HCT116 (cell line): ENCODE results near the gene IFT20. TPM values are rescaled to one million over a fixed set of nuclear protein-coding genes. Genes with fewer than 3 reads are reported as not detected.

Experiments used
- ATAC-seq: fragments of 200-7000 bp; cut with Tn5 transposase; 2 replicates; pipeline ENCODE4 v1.9.1; 2020; ENCODE audit warnings: mild to moderate bottlenecking, moderate library complexity
- BruUV-seq: library from RNA; stranded (reverse); fragments of 400-500 nt; replicated peaks from 2 replicates; lab custom pipeline; 2021; lab: Mats Ljungman, UMichigan
- CTCF ChIA-PET: fragments of 300-600 bp; sonication (Branson Sonifier 250); formaldehyde crosslinking; loops from one replicate; lab custom pipeline; 2021; ENCODE audit warnings: antibody characterized with exemption; lab: Charles Lee
- POLR2A ChIA-PET: fragments of 300-600, 350-600 bp; sonication (Branson Sonifier 250); formaldehyde crosslinking; loops from one replicate; lab custom pipeline; 2021; ENCODE audit warnings: antibody characterized with exemption; lab: Charles Lee
- RAD21 ChIA-PET, 2 experiments: fragments of 300-600 bp; sonication (Branson Sonifier 250); formaldehyde crosslinking; loops; one replicate each; lab custom pipeline; 2023; ENCODE audit warnings: low total read pairs in 2 of 2; ENCODE audit not compliant: uncharacterized antibody in 2 of 2, unreplicated experiment in 2 of 2, low non-redundant PET in 1 of 2; lab: Charles Lee
- DNase-seq: peaks from one replicate; pipeline ENCODE4 v3.0.0-alpha.2; 2010; ENCODE audit warnings: low read depth, low spot score
- H2AFZ ChIP-seq: fragments of 200-600 bp; shearing (Covaris generic), sonication (generic); 2 replicates; pipeline ENCODE4 v1.6.1; 2017; ENCODE audit warnings: low read depth, mixed run types, mixed read lengths, antibody characterized with exemption, low read length; ENCODE audit not compliant: poor library complexity, severe bottlenecking
- H3K27ac ChIP-seq: 2 replicates; pipeline ENCODE4 v1.5.1; 2012; ENCODE audit warnings: low read depth, low read length
- H3K27me3 ChIP-seq: fragments of 200-600 bp; sonication (generic); 2 replicates; pipeline ENCODE4 v1.6.1; 2016; ENCODE audit warnings: mixed run types, low read length, mixed read lengths; ENCODE audit not compliant: insufficient read depth
- H3K36me3 ChIP-seq, 2 experiments: fragments of 200-500 bp in 1 of 2; fragments of 200-600 bp in 1 of 2; sonication (Bioruptor generic) in 1 of 2; sonication (generic) in 1 of 2; 2 replicates each; pipeline versions ENCODE4 v1.5.1 to v1.6.1; 2014 to 2016; ENCODE audit warnings: low read length in 2 of 2, inconsistent platforms in 1 of 2, mixed read lengths in 1 of 2, mixed run types in 1 of 2; ENCODE audit not compliant: insufficient read depth in 2 of 2, control insufficient read depth in 1 of 2
- H3K4me1 ChIP-seq, 2 experiments: fragments of 200-600 bp in 1 of 2; sonication (generic) in 1 of 2; 2 replicates each; pipeline versions ENCODE4 v1.5.1 to v1.6.1; 2012 to 2017; ENCODE audit warnings: low read length in 2 of 2, inconsistent platforms in 1 of 2, mild to moderate bottlenecking in 1 of 2, mixed read lengths in 1 of 2, mixed run types in 1 of 2, moderate library complexity in 1 of 2; ENCODE audit not compliant: insufficient read depth in 2 of 2, control insufficient read depth in 1 of 2
- H3K4me2 ChIP-seq: fragments of 200-600 bp; sonication (generic); 2 replicates; pipeline ENCODE4 v1.6.1; 2017; ENCODE audit warnings: mixed run types, low read length, mixed read lengths
- H3K4me3 ChIP-seq, 2 experiments: fragments of 200-600 bp in 1 of 2; sonication (generic) in 1 of 2; replicated peaks in 1 of 2; 2 replicates each; pipeline ENCODE4 v1.5.1; 2011 to 2016; ENCODE audit warnings: low read length in 2 of 2, control low read depth in 1 of 2, low read depth in 1 of 2, mild to moderate bottlenecking in 1 of 2, mixed read lengths in 1 of 2, mixed run types in 1 of 2
- H3K79me2 ChIP-seq: fragments of 200-600 bp; sonication (generic); 2 replicates; pipeline ENCODE4 v1.6.1; 2017; ENCODE audit warnings: mild to moderate bottlenecking, mixed run types, low read length, moderate library complexity, mixed read lengths; ENCODE audit not compliant: insufficient read depth
- H3K9ac ChIP-seq: fragments of 200-600 bp; sonication (generic); 2 replicates; pipeline ENCODE4 v1.6.1; 2016; ENCODE audit warnings: low read length, mixed read lengths
- H3K9me2 ChIP-seq: fragments of 200-600 bp; sonication (generic), shearing (Covaris generic); 2 replicates; pipeline ENCODE4 v1.6.1; 2017; ENCODE audit warnings: mixed run types, mild to moderate bottlenecking, moderate library complexity; ENCODE audit not compliant: insufficient read depth
- H3K9me3 ChIP-seq, 2 experiments: fragments of 200-500 bp in 1 of 2; fragments of 200-600 bp in 1 of 2; sonication (Bioruptor generic) in 1 of 2; sonication (generic) in 1 of 2; 2 replicates each; pipeline ENCODE4 v1.6.1; 2014 to 2017; ENCODE audit warnings: low read length in 2 of 2, mixed read lengths in 2 of 2, inconsistent platforms in 1 of 2, low read depth in 1 of 2, mild to moderate bottlenecking in 1 of 2, mixed run types in 1 of 2, moderate library complexity in 1 of 2; ENCODE audit not compliant: control insufficient read depth in 1 of 2, insufficient read depth in 1 of 2
- H4K20me1 ChIP-seq: fragments of 200-600 bp; sonication (generic), shearing (Covaris generic); 2 replicates; pipeline ENCODE4 v1.6.1; 2017; ENCODE audit warnings: mixed run types, mild to moderate bottlenecking, moderate library complexity; ENCODE audit not compliant: insufficient read depth
- CBX3 ChIP-seq: IDR thresholded peaks from 2 replicates; pipeline ENCODE4 v1.6.1; 2012; ENCODE audit warnings: low read depth
- CEBPB ChIP-seq: IDR thresholded peaks from 2 replicates; pipeline ENCODE4 v1.6.1; 2012; ENCODE audit warnings: low read depth
- EGR1 ChIP-seq: IDR thresholded peaks from 2 replicates; pipeline ENCODE4 v1.6.1; 2012; ENCODE audit warnings: low read depth
- EZH2 ChIP-seq: fragments of 200-600 bp; sonication (generic); IDR thresholded peaks from 2 replicates; pipeline ENCODE4 v1.6.1; 2017; ENCODE audit warnings: antibody characterized with exemption, mixed run types
- EZH2phosphoT487 ChIP-seq: fragments of 200-600 bp; IDR thresholded peaks from 2 replicates; pipeline ENCODE4 v1.6.1; 2018; ENCODE audit warnings: antibody characterized with exemption, borderline replicate concordance
- JUND ChIP-seq: IDR thresholded peaks from 2 replicates; pipeline ENCODE4 v1.6.1; 2012
- POLR2A ChIP-seq: IDR thresholded peaks from 2 replicates; pipeline ENCODE4 v1.7.0; 2011; ENCODE audit warnings: borderline replicate concordance; ENCODE audit not compliant: insufficient read depth, insufficient read length; ENCODE audit errors: extremely low read depth
- POLR2AphosphoS5 ChIP-seq: IDR thresholded peaks from 2 replicates; pipeline ENCODE4 v1.6.1; 2011; ENCODE audit warnings: mild to moderate bottlenecking, low read depth, low read length, moderate library complexity
- SP1 ChIP-seq: IDR thresholded peaks from 2 replicates; pipeline ENCODE4 v1.6.1; 2012; ENCODE audit warnings: low read depth
- TCF7L2 ChIP-seq: IDR thresholded peaks from 2 replicates; pipeline ENCODE4 v1.7.0; 2011; ENCODE audit warnings: borderline replicate concordance, inconsistent platforms; ENCODE audit not compliant: insufficient read depth, insufficient read length; ENCODE audit errors: extremely low read depth
- YY1 ChIP-seq: IDR thresholded peaks from 2 replicates; pipeline ENCODE4 v1.6.1; 2011; ENCODE audit warnings: low read length, low read depth, moderate library complexity, mild to moderate bottlenecking; ENCODE audit not compliant: insufficient replicate concordance; ENCODE audit errors: extremely low read depth
- ZFX ChIP-seq: fragments of 450-650 bp; IDR thresholded peaks from 2 replicates; pipeline ENCODE4 v1.6.1; 2017
- intact Hi-C: fragments of 100-400 bp; cut with micrococcal nuclease; formaldehyde crosslinking; loops from 2 replicates; pipeline ENCODE4 v1.10.0; 2022
- total RNA-seq: library from RNA; stranded (reverse); gene quantifications from one replicate; pipeline ENCODE4 v1.2.1, GENCODE V29; 2021; ENCODE audit not compliant: unreplicated experiment
- TF ChIP-seq, protein P1 (sequence below), 3 experiments: fragments of 200-600 bp in 1 of 3; sonication (generic) in 1 of 3; IDR thresholded peaks in 2 of 3; conservative IDR thresholded peaks in 1 of 3; 2 replicates each; pipeline ENCODE4 v1.5.1; 2012 to 2017; ENCODE audit warnings: low read depth in 2 of 3, low read length in 2 of 3, antibody characterized with exemption in 1 of 3, borderline replicate concordance in 1 of 3, control low read depth in 1 of 3, mild to moderate bottlenecking in 1 of 3, mixed read lengths in 1 of 3, mixed run types in 1 of 3, moderate library complexity in 1 of 3; ENCODE audit not compliant: insufficient read depth in 1 of 3
- TF ChIP-seq, protein P2 (sequence below): IDR thresholded peaks from 2 replicates; pipeline ENCODE4 v1.6.1; 2011; ENCODE audit warnings: mild to moderate bottlenecking, low read length, moderate library complexity; ENCODE audit not compliant: insufficient replicate concordance; ENCODE audit errors: extremely low read depth
- TF ChIP-seq, protein P3 (sequence below): IDR thresholded peaks from 2 replicates; pipeline ENCODE4 v1.6.1; 2012
- TF ChIP-seq, protein P4 (sequence below): IDR thresholded peaks from 2 replicates; pipeline ENCODE4 v1.6.1; 2012

Gene IFT20
- total RNA-seq, 1 experiment from 2014 or later, result 21.7 TPM

DNA sequence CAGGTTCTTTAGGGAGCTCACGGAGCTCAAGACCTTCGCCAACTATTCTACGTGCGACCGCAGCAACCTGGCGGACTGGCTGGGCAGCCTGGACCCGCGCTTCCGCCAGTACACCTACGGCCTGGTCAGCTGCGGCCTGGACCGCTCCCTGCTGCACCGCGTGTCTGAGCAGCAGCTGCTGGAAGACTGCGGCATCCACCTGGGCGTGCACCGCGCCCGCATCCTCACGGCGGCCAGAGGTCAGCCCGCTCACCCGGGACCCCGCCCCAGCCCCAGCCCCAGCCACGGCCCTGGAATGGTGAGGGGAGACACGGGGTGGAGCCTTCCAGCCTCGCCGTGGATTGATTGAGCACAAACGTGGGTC lies 49.7 kb upstream of the IFT20 start (continued):
- no peak for TF ChIP-seq EZH2
- no peak for TF ChIP-seq EZH2phosphoT487
- TF ChIP-seq, protein P1, sequence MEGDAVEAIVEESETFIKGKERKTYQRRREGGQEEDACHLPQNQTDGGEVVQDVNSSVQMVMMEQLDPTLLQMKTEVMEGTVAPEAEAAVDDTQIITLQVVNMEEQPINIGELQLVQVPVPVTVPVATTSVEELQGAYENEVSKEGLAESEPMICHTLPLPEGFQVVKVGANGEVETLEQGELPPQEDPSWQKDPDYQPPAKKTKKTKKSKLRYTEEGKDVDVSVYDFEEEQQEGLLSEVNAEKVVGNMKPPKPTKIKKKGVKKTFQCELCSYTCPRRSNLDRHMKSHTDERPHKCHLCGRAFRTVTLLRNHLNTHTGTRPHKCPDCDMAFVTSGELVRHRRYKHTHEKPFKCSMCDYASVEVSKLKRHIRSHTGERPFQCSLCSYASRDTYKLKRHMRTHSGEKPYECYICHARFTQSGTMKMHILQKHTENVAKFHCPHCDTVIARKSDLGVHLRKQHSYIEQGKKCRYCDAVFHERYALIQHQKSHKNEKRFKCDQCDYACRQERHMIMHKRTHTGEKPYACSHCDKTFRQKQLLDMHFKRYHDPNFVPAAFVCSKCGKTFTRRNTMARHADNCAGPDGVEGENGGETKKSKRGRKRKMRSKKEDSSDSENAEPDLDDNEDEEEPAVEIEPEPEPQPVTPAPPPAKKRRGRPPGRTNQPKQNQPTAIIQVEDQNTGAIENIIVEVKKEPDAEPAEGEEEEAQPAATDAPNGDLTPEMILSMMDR (IDR thresholded peaks at IDR 0.05 in 2 of 3, conservative IDR thresholded peaks at IDR 0.05 in 1 of 3; ENCODE audit: borderline replicate concordance in 1 of 3, insufficient read depth in 1 of 3, low read depth in 2 of 3, low read length in 2 of 3), result no peak
- TF ChIP-seq POLR2AphosphoS5, result no peak

DNA sequence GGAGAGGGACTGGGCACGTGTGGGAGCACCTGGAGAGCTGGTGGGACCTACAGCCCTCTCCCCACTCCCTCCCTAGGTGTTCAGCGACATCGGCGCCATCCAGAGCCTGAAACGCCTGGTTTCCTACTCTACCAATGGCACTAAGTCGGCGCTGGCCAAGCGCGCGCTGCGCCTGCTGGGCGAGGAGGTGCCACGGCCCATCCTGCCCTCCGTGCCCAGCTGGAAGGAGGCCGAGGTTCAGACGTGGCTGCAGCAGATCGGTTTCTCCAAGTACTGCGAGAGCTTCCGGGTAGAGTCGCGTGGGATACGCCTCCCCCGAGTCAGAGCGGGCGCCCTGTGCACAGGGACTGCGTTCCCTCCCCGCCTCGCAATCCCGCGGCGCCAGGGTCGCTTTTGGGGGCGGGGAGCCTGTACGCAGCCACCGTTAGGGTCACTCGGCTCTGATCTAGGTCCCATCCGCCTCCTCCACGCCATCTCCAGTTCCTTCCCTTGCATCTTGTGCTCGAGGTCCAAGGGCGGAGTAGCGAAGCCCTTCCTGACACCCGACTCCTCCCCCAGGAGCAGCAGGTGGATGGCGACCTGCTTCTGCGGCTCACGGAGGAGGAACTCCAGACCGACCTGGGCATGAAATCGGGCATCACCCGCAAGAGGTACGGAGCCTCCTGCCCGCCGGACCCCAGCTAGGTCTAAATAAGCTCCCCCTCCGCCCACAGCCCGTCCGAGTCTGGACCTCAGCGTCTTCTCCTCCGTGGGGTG lies 49.2 kb upstream of the IFT20 start:
- BruUV-seq, result no TSS peak
- Histone ChIP-seq H3K4me3 (no peak overlapping the region), H3K36me3 (no peaks in the 10 kb centered on the region), H3K27ac (no peak overlapping the region), H3K79me2 (no peaks in the 10 kb centered on the region), H3K9ac (no peak overlapping the region), H3K4me1 (no peaks in the 10 kb centered on the region), H3K27me3 (no peaks in the 10 kb centered on the region), H4K20me1 (no peaks in the 10 kb centered on the region), H2AFZ (no peak overlapping the region), H3K9me2 (no peaks in the 10 kb centered on the region), H3K9me3 (no peaks in the 10 kb centered on the region), H3K4me2 (no peak overlapping the region)
- RAD21 ChIA-PET, result no interaction called here
- DNase-seq, result no peak
- POLR2A ChIA-PET, result no interaction called here
- TF ChIP-seq JUND, result no peak
- no peak for TF ChIP-seq EGR1
- no peak for TF ChIP-seq CEBPB
- TF ChIP-seq, protein P2, sequence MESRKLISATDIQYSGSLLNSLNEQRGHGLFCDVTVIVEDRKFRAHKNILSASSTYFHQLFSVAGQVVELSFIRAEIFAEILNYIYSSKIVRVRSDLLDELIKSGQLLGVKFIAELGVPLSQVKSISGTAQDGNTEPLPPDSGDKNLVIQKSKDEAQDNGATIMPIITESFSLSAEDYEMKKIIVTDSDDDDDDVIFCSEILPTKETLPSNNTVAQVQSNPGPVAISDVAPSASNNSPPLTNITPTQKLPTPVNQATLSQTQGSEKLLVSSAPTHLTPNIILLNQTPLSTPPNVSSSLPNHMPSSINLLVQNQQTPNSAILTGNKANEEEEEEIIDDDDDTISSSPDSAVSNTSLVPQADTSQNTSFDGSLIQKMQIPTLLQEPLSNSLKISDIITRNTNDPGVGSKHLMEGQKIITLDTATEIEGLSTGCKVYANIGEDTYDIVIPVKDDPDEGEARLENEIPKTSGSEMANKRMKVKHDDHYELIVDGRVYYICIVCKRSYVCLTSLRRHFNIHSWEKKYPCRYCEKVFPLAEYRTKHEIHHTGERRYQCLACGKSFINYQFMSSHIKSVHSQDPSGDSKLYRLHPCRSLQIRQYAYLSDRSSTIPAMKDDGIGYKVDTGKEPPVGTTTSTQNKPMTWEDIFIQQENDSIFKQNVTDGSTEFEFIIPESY, result no peak
- no peak for TF ChIP-seq TCF7L2
- TF ChIP-seq POLR2A, result no peak
- TF ChIP-seq, protein P3, sequence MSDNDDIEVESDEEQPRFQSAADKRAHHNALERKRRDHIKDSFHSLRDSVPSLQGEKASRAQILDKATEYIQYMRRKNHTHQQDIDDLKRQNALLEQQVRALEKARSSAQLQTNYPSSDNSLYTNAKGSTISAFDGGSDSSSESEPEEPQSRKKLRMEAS, result no peak
- TF ChIP-seq CBX3, result no peak
- TF ChIP-seq, protein P4, sequence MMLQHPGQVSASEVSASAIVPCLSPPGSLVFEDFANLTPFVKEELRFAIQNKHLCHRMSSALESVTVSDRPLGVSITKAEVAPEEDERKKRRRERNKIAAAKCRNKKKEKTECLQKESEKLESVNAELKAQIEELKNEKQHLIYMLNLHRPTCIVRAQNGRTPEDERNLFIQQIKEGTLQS, result no peak
- TF ChIP-seq SP1, result no peak
- no peak for TF ChIP-seq EZH2phosphoT487
- TF ChIP-seq EZH2, result no peak
- TF ChIP-seq ZFX, result no peak
- no peak for TF ChIP-seq YY1
- intact Hi-C loops, result no loop called here
- CTCF ChIA-PET, result no interaction called here
- ATAC-seq, result no peak
